Daoy (cell line): ENCODE results near the gene C5orf15. TPM values are rescaled to one million over a fixed set of nuclear protein-coding genes. Genes with fewer than 3 reads are reported as not detected.
"Not testable (repeated sequence)": the region's sequence is repeated elsewhere in the genome, so short reads cannot be mapped to it uniquely, and the experiment has no call there.

Experiments used
- DNase-seq: peaks from one replicate; pipeline ENCODE4 v3.0.0-alpha.2; 2015; ENCODE audit warnings: low read depth
- total RNA-seq: library from RNA; depleted of rRNA; stranded (reverse); fragments of >200 nt; shearing (Covaris generic); gene quantifications from 2 replicates; pipeline ENCODE4 v1.2.3, GENCODE V29; 2014

The C5orf15 gene
- total RNA-seq, 1 experiment from 2014 or later = 66.9 TPM

DNA sequence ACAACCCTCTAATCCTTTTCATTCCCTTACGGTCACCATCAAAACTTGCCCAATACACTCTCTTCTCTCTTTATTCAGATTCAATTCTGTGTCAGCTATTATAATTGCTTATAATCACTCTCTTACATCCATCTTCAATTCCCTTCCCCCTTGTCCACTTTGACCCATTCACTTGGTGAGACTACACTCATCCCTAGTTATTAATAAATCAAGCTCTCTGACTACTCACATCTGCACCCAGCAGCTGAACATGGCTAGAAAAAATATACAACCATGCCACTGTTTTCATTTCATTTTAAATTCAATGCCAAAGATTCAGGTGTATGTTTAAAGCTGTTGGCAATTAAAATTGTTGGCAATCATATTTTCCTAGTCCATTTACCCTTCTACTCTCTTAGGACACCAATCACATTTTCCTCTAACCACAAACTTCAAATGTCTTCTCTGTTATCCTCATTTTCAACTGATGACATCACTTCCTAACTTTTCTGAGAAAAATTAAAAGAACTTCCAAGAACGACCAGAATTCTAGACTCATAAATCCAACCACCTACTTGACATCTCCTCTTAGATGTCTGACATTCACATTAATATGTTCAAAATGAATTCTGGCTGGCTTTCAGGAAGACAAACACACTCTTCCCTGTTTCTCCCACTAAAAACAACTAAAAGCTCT lies 5.5 kb downstream of the C5orf15 start:
- DNase-seq = no peak

DNA sequence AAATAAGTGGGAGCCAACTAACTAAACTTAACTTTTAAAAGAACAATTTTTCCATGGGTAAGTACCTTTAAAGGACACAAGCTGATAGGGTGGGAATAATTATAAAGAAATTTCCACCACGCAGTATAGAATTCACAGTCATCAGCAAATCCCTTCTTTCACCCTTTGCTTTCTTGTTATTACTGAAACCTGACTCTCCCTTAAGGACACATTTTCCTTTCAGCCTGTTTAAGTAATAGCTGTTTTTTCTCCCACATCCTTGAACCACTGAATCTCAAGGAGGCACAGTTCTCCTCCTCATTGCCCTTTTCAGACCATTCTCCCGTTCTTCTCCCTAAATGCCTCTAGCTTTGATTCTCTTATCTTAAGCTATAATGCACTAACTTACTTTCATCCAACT lies 6.3 kb downstream of the C5orf15 start:
- DNase-seq = no peak

DNA sequence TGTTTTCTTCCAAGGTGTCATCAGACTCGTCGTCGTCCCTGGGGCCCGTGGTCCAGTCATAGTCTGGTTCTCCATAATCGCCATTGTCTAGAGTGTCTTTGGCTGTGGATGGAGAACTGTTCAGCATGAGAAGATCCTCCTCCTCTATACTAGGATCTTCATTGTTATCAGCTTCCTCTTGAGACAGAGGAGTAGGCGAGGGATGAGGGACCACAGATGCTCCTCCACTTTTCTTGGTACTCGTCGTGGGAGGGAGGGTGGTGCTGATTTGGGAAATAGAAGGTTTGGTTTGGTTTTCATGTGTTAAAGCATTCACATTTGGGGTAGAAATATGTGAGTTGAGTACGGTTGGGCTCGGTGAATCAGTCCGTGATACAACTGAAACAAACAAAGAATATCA lies 8.8 kb downstream of the C5orf15 start:
- no peak for DNase-seq

DNA sequence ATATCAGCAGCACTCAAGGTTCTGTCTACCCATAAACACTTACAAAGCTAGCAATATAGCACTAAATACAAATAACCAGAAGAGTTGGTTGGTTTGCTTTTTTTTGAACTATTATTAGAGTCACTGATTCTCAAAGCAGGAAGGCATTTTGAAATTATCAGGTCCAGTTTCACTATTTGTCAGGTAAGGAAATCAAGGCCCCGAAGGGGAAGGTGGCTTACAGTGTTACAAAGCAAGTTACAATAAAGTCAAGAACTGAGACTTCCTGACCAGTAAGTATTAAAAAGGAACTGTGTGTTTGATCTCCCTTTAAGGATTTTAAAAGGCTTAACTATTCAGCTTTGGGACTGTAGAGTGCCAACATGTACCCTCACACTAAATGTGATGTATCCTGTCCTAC lies 10.8 kb downstream of the C5orf15 start:
- DNase-seq = no peak

DNA sequence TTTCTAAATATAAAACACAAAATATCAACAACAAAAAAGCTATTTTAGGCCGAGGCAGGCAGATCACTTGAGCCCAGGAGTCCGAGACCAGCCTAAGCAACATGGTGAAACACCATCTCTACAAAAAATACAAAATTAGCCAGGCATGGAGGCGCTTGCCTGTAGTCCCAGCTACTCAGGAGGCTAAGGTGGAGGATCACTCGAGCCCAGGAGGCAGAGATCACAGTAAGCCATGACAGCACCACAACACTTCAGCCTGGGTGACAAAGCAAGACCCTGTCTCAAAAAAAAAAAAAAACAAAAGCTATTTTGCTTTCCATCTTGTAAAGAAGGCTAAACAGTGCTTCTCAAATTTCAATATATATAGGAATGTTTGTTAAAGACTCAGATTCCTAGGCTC lies 11.3 kb downstream of the C5orf15 start:
- DNase-seq = no peak

DNA sequence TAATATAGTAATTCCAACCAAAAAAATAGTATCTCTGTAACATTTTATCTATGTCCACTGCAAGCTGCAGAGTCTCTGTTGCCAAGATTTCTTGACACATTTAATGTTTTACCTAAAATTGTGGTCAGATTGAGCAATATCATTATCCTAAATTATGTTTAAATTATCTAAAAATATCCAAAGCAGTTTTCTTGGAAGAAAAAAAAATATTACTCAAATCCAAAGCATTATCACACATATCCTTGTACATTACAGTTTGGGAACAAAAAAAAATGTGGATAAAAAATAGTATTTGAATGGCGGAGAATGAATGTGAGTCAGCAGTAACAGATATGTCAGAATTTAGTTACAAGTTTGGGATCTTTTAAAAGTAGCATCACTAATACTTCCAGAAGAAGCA lies 12.2 kb downstream of the C5orf15 start:
- not testable (repeated sequence) for DNase-seq

DNA sequence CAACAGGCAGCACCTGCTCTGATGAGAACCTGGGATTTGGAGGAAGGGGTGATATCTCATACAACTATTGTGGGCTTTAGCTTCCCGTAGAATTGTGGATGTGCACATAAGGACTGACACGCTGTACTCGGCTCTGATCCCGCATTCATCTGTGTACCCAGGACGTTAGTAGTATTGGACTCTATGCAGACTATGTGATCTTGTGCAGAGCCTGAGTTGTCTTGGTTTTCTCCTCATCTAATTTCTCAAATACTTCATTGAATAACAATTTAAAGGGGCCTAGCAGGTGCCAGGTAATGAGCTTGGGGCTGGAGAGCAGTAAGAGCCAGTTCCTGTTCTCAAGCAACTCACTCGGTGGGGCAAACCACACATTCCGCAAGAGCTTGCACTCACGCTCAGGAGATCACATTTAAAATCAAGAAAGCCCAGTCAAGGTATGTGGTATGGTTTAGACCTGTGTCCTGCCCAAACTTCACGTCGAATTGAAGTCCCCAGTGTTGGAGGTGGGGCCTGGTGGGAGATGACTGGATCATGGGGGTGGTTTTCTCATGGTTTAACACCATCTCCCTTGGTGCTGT lies 14.8 kb downstream of the C5orf15 start:
- no peak for DNase-seq

DNA sequence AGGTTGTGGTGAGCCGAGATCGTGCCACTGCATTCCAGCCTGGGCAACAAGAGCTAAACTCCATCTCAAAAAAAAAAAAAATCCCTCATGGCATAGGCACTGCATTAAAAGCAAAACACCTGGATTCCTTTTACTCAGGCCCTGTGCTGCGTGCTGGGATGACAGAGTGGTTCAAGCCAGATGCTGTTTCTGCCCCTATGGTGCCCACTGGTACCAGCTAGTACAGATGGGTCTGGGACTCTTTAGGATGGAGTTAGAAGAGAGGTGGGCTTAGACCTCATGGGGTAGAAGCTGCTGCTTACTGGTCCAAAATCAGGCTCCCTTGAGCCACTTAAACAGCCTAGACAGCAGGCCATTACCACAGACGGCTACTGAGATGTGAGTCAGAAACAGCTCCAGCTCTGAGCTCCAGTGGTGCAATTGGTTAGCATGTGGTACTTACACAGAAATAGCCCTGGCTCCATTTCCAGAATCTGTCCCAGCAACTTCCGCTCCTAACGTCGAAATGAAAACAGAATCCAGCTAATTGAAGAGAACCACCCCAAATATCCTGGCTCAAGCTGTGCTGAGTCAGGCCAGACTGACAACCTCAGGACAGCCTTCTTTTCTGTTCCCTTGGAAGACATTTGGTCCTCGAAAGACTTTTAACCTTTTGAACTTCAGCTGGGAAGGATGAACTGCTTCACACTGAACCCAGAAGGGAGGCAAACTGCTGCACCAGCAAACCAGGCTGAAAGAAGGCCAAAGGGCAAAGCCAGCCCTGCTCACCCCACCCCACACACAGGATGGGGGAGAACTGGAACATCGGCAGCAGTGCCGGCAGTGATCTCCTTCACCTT lies 15.5 kb downstream of the C5orf15 start:
- peak; percentile 81 for DNase-seq

DNA sequence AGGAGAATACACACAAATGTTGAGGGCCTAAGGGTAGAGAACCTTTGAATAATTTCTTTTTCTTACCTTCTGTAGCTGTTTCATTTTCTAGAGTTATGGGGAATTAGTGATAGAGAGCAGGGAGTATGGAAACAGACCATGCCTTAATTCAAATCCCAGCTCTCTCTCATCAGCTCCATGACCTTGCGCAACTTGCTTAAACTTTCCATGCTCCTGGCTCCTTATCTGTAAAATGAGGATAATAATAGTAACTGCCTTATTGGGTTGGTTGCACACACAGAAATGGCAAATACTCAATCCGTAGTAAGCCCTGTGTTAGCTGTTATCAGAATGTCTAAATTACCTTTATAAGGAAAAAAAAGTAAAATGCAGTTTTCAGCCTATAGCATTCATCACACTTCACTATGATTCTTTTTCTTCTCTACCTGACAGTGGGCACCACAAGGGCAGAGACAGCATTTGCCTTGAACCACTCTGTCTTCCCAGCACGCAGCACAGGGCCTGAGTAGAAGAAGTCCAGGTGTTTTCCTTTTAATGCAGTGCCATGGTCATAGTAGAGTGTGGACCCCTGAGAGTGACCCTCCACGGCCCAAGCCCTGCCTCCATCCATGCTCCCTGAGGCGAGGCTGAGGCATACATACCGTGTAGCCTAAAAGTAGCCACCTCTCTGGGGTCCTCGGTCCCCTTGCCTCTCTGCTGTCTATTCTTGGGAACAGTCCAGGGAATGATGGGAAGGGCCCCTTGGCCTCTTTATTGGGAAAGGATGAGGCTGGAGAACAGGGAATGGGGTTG lies 17.4 kb downstream of the C5orf15 start:
- no peak for DNase-seq

DNA sequence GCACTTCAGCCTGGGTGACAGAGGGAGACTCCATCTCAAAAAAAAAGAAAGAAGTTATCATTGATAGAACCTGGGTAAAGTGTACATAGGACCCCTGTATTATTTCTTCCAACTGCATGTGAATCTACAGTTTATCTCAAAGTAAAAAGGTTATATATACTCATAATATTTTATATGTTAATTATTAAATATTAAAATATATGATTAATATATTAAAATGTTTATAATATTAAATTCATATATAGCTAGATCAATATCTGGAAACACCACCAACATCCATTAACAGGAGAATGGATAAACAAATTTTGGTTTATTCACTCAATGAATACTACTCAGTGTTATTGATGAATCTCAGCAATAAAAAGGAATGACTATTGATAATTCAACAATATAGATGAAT lies 19.7 kb downstream of the C5orf15 start:
- no peak for DNase-seq

DNA sequence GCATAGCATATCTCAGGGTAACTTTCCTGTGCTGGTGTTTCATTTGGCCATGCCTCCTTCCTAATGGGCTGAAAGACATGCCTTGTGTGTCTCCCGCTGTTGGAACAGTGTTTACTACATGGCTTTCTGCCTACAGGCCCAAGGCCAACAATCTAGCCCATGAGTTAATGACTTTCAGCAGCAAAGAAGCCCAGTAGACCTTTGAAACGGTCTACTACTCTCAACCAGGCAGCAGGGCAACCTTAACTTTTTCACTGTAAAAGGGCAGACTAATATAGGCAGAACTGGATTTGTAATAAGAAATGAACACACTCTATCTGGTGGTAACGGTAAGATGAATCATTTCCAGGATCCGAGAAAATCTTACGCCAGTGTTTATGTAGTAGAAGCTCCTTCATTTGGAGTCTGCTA lies 21.0 kb downstream of the C5orf15 start:
- no peak for DNase-seq

DNA sequence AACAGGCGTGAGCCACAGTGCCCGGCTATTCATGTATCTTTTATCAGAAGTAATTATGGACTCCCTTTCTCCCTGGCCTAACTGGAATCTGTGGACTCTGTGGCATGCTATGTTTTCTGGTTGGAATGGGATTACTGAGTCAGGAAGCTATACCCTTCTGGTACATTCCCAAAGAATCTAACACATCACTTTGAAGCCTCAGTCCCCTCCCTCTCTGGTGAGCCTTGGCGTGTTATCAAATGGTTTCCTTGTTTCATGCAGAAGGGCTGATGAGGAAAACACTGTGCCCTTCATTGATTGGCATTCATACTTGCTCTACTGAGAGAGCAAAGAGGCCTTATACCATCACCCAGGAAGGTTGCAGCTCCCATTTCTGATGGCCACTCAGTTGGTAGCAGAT lies 22.9 kb downstream of the C5orf15 start:
- no peak for DNase-seq

DNA sequence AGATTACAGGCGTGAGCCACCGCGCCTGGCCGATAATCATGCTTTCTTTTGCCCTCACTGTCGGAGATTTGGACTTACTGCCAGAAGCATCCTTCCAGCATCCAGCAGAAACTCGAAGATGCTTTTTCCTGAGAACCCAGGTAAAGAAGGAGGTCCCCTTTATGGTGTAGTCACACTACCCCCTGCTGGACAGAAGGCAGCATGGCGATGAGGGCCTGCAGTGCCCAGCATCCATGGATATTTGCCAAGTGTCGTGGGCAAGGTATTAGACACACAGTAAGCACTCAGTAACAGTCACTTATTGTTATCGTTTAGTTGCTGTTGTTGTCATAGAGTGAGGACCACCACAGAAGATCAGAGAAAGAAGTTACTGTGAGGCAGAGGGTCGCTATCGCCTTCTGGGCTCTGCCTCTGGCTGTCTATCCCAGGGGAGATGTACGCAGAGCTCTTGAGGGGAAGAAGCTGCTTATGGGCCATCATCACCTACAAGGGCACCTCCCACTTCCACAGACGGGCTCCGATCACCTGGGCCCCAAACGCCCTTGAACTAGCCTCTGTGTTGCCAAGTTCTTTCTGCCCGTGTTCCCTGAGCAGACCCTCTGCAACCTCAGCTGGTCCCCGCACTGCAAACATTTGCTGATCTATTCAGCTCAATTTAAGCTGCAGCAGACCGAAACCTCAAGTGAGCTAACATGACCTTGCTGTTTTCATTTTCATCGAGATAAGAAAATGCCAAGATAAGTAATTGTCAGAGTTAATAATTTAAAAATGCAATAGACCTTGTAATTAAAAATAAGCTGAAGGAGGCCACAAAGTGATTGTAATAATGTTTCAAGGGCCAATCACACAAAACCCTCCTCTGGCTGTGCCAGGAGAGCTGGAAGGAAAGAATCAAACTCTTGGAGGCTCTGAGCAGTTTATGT lies 23.9 kb downstream of the C5orf15 start:
- peak; percentile 75 for DNase-seq

DNA sequence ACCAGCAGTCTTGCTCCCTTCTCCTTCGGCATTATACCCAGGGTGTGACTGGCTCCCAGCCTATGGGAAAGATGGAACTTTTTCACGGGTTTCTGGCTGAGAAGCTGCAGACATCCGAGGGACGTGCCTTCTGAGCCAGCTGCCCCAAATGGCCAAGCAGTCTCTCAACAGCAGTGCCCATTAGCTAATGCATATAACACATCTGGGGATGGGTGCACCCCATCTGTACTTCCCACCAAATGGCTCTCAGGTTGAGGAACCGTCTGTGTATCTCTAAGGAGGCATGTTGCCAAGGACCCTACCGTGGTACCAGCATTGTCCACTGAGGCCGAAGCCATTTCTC lies 25.0 kb downstream of the C5orf15 start:
- no peak for DNase-seq

DNA sequence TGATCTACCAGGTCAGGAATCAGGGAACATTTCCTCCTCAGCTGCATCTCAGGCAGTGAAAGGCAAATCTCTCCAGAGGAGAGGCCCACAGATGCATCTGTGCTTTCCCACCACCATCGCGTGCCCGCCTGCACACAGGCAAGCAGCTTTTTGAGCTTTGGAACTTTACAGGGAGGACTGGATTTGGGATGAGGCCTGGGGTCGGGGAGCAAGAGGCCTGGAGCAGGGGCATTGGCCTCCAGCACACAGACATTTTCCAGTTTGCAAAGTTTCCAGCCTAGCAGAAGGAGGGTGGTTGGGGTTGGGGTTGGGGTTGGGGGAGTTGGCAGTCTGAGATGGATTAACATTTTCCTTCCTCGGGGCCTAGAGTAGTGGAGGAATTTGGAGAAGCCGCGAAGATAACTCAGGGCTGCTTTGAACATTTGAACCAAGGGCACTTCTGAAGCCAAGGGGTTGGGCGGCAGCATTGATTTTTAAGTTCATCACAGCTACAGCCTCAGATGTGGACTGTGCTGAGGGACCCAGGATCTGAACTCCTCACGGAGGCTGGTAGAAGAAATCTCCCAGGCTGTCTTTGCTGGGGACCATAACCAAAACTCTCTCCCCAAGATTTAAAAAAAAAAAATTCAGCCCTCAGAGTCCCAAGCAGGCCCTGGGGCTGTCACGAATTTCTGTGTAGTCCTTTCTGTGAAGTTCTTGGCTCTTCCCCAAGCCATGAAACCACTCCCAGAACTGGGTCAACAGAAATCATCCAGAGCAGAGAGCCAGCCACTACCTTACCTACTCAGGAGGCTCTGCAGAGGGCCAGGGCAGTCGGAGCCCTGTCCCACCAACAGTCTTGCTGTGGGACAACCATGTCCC lies 25.6 kb downstream of the C5orf15 start:
- DNase-seq = no peak

DNA sequence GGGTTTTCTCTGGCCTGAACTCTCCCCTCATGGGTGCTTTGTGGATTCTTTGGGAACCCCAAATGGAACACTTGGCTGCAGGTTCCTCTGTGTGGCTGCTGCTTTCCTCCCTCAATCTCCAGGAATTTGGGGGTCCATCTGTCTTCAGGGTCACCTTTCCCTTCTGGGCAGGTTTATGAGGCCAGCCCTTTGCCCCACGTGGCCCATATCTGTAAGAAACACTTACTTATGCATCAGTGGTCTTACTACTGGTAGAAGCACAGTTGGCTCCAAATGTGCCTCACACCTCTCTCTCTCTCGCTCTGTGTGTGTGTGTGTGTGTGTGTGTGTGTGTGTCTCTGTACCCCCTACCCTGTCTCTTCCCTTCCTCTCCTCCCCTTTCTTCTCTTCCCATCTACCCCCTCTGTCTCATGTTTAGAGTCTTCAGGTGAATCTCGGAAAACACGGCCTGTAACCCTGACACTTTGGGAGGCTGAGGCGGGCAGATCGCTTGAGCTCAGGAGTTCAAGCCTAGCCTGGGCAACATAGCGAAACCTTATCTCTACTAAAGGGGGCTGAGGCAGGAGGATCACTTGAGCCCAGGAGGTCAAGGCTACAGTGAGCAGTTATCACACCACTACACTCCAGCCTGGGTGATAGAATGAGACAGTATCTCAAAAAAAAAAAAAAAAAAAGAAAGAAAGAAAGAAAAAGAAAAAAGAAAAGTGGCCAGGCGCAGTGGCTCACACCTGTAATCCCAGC lies 26.8 kb downstream of the C5orf15 start:
- DNase-seq = no peak

DNA sequence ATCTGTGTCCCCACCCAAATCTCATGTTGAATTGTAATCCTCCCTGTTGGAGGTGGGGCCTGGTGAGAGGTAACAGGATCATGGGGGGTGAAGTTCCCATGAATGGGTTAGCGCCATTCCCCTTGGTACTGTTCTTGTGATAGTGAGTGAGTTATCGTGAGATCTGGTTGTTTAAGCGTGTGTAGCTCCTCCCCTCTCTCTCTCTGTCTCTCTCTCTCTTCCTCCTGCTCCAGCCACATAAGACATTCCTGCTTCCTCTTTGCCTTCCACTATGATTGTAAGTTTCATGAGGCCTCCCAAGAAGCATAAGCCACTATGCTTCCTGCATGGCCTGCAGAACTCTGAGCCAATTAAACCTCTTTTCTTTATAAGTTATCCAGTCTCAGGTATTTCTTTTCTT lies 28.8 kb downstream of the C5orf15 start:
- DNase-seq = no peak

DNA sequence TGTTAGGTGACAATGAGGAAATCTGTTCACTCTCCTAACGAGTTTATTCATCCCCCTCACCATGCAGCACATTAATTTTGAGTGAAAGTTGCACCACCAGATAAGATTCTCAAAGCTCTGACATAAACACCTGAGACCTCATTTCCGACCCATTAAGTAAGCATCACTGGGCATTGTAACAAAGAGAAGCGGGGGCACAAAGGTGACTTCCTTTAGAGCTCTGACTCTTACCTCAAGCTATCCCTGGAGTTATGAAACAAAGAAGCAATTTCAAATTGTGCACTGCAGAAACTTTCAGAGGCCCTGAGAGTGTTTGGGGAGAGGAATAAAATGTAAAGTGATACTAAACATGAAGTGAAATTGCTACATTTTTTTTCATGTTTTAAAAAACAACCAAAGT lies 29.5 kb downstream of the C5orf15 start:
- DNase-seq = no peak

DNA sequence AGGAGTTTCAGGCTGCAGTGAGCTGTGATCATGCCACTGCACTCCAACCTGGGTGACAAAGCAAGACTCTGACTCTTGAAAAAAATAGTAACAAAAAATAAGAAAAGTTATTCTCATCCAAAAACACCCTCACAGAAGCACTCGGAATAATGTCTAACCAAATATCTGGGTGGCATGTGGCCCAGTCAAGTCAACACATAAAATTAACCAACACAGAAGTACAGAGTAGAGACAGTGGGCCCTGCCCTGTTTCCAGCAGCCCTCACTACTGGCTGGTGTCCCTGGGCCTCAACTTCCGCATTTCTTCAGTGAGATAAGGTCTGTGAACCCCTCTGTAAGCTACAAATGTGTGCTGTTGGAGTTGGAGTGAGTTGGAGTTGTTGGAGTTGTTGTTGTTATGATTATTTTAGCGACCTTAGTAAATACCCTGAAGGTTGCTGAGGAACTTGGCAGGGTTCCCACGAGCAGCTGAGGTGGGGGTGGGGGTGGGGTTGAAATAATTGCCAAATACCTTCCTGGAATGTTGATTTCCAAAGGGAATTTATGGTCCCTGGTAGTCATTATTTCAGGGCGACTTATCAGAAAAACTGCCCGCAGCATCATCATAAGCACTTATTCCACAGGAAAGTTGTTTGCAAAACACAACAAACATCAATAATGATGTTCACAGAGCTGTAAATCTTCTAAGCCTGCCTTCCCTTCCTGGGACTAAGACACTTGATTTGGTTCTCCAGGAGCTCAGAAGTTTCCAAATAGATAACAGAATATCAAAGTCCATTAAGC lies 30.2 kb downstream of the C5orf15 start:
- no peak for DNase-seq
